IMR-90 (cell line): ENCODE measurements around the gene COL23A1. TPM values are rescaled to one million over a fixed set of nuclear protein-coding genes. Genes with fewer than 3 reads are reported as not detected.

Source experiments
- ATAC-seq: fragments of 200-7000 bp; cut with Tn5 transposase; 2 replicates; pipeline ENCODE4 v1.9.1; 2020; ENCODE audit warnings: low read depth, mild to moderate bottlenecking, moderate library complexity
- BruUV-seq: library from RNA; stranded (reverse); fragments of 400-500 nt; replicated peaks from 2 replicates; lab custom pipeline; 2021; lab: Mats Ljungman, UMichigan
- CTCF ChIA-PET: fragments of 300-600 bp; formaldehyde crosslinking; extraction: SDS; loops from one replicate; lab custom pipeline; 2021; ENCODE audit warnings: antibody characterized with exemption; lab: Yijun Ruan, JAX
- POLR2A ChIA-PET: fragments of 300-600 bp; sonication (Branson Sonifier 250); formaldehyde crosslinking; loops from one replicate; lab custom pipeline; 2022; ENCODE audit warnings: antibody characterized with exemption; ENCODE audit not compliant: unreplicated experiment; lab: Charles Lee
- DNase-seq: peaks from one replicate; pipeline ENCODE4 v3.0.0; 2013
- H2AFZ ChIP-seq: replicated peaks from 2 replicates; pipeline ENCODE3; 2013; ENCODE audit warnings: low read length, mild to moderate bottlenecking; ENCODE audit not compliant: poor library complexity
- H2AK5ac ChIP-seq: 2 replicates; pipeline ENCODE4 v1.6.1; 2013; ENCODE audit warnings: low read depth, low read length, inconsistent platforms
- H2AK9ac ChIP-seq: replicated peaks from 2 replicates; pipeline ENCODE3; 2013; ENCODE audit warnings: mild to moderate bottlenecking, low read depth, low read length, moderate library complexity; ENCODE audit not compliant: poor library complexity
- H2BK120ac ChIP-seq: 2 replicates; pipeline ENCODE4 v1.6.1; 2013; ENCODE audit warnings: low read depth, low read length, inconsistent platforms
- H2BK15ac ChIP-seq: 3 replicates; pipeline ENCODE4 v1.6.1; 2013; ENCODE audit warnings: low read depth, low read length, inconsistent platforms
- H2BK20ac ChIP-seq: 2 replicates; pipeline ENCODE4 v1.6.1; 2013; ENCODE audit warnings: low read depth, mild to moderate bottlenecking, inconsistent platforms, low read length, moderate library complexity
- H2BK5ac ChIP-seq: 2 replicates; pipeline ENCODE4 v1.6.1; 2013; ENCODE audit warnings: mild to moderate bottlenecking, low read depth, low read length, inconsistent platforms; ENCODE audit not compliant: poor library complexity, severe bottlenecking
- H3K14ac ChIP-seq: replicated peaks from 2 replicates; pipeline ENCODE4 v1.6.1; 2013; ENCODE audit warnings: low read depth, low read length, inconsistent platforms
- H3K18ac ChIP-seq: 2 replicates; pipeline ENCODE4 v1.6.1; 2013; ENCODE audit warnings: low read depth, low read length, control low read depth
- H3K23ac ChIP-seq: 2 replicates; pipeline ENCODE4 v1.6.1; 2013; ENCODE audit warnings: low read depth, low read length, inconsistent platforms
- H3K27ac ChIP-seq: 2 replicates; pipeline ENCODE4 v1.5.1; 2013; ENCODE audit warnings: mild to moderate bottlenecking, control low read depth, low read length; ENCODE audit not compliant: insufficient read depth
- H3K27me3 ChIP-seq: 2 replicates; pipeline ENCODE4 v1.6.1; 2013; ENCODE audit warnings: low read length; ENCODE audit not compliant: control insufficient read depth, insufficient read depth
- H3K36me3 ChIP-seq: 2 replicates; pipeline ENCODE4 v1.6.1; 2013; ENCODE audit warnings: low read length, mixed read lengths; ENCODE audit not compliant: control insufficient read depth, insufficient read depth
- H3K4ac ChIP-seq: 2 replicates; pipeline ENCODE4 v1.6.1; 2013; ENCODE audit warnings: low read depth, low read length, inconsistent platforms
- H3K4me1 ChIP-seq: 2 replicates; pipeline ENCODE4 v1.6.1; 2013; ENCODE audit warnings: low read length, mixed read lengths; ENCODE audit not compliant: control insufficient read depth, insufficient read depth
- H3K4me2 ChIP-seq: 2 replicates; pipeline ENCODE4 v1.6.1; 2013; ENCODE audit warnings: low read depth, mild to moderate bottlenecking, control low read depth, low read length, moderate library complexity
- H3K4me3 ChIP-seq: 2 replicates; pipeline ENCODE4 v1.5.1; 2013; ENCODE audit warnings: low read depth, mild to moderate bottlenecking, control low read depth, low read length, moderate library complexity; ENCODE audit not compliant: insufficient read depth
- H3K56ac ChIP-seq: 2 replicates; pipeline ENCODE4 v1.6.1; 2013; ENCODE audit warnings: low read length, inconsistent platforms; ENCODE audit not compliant: insufficient read depth; ENCODE audit errors: extremely low read depth
- H3K79me1 ChIP-seq, 2 experiments: 2 replicates each; pipeline ENCODE4 v1.6.1; 2013; ENCODE audit warnings: low read length in 2 of 2, inconsistent platforms in 1 of 2, low read depth in 1 of 2
- H3K9ac ChIP-seq: 2 replicates; pipeline ENCODE4 v1.6.1; 2013; ENCODE audit warnings: low read depth, low read length, control low read depth
- H3K9me1 ChIP-seq: 2 replicates; pipeline ENCODE4 v1.6.1; 2013; ENCODE audit warnings: low read length, inconsistent platforms; ENCODE audit not compliant: insufficient read depth
- H3K9me3 ChIP-seq: 2 replicates; pipeline ENCODE4 v1.6.1; 2013; ENCODE audit warnings: low read length; ENCODE audit not compliant: control insufficient read depth, insufficient read depth
- H4K20me1 ChIP-seq: 2 replicates; pipeline ENCODE4 v1.6.1; 2013; ENCODE audit warnings: low read length, inconsistent platforms; ENCODE audit not compliant: insufficient read depth
- H4K5ac ChIP-seq: 2 replicates; pipeline ENCODE4 v1.6.1; 2013; ENCODE audit warnings: mild to moderate bottlenecking, low read depth, low read length, control low read depth
- H4K8ac ChIP-seq, 2 experiments: 2 replicates each; pipeline ENCODE4 v1.6.1; 2013; ENCODE audit warnings: low read depth in 2 of 2, low read length in 2 of 2, control low read depth in 1 of 2, inconsistent platforms in 1 of 2
- H4K91ac ChIP-seq: 2 replicates; pipeline ENCODE4 v1.6.1; 2013; ENCODE audit warnings: low read depth, low read length, inconsistent platforms; ENCODE audit not compliant: insufficient read depth
- CEBPB ChIP-seq: IDR thresholded peaks from 2 replicates; pipeline ENCODE4 v1.6.1; 2012; ENCODE audit warnings: low read depth, low read length, improper control_type of control experiment
- CHD1 ChIP-seq: IDR thresholded peaks from 2 replicates; pipeline ENCODE4 v1.6.1; 2012; ENCODE audit warnings: low read depth, low read length, improper control_type of control experiment
- FOS ChIP-seq: fragments of 150-350 bp; IDR thresholded peaks from 2 replicates; pipeline ENCODE4 v1.6.1; 2016; ENCODE audit warnings: low read depth, low read length
- MAFK ChIP-seq: IDR thresholded peaks from 2 replicates; pipeline ENCODE4 v1.6.1; 2012; ENCODE audit warnings: low read depth, low read length, improper control_type of control experiment
- MXI1 ChIP-seq: IDR thresholded peaks from 2 replicates; pipeline ENCODE4 v1.6.1; 2012; ENCODE audit warnings: low read depth, mild to moderate bottlenecking, low read length, moderate library complexity, borderline replicate concordance
- NFE2L2 ChIP-seq: fragments of 150-350 bp; IDR thresholded peaks from 2 replicates; pipeline ENCODE4 v1.6.1; 2016; ENCODE audit warnings: low read depth, mild to moderate bottlenecking, low read length
- POLR2A ChIP-seq: IDR thresholded peaks from 2 replicates; pipeline ENCODE4 v1.6.1; 2012; ENCODE audit warnings: mild to moderate bottlenecking, low read depth, low read length
- RCOR1 ChIP-seq: IDR thresholded peaks from 2 replicates; pipeline ENCODE4 v1.6.1; 2012; ENCODE audit warnings: mild to moderate bottlenecking, low read length, improper control_type of control experiment; ENCODE audit not compliant: insufficient replicate concordance
- WGBS, 2 experiments: methylation state at CpG; one replicate each; pipeline versions ENCODE4 v1.1.5 to v1.1.7; 2013; ENCODE audit warnings: missing lambda C conversion rate in 2 of 2; ENCODE audit not compliant: insufficient read length in 1 of 2; ENCODE audit errors: extremely low coverage in 2 of 2; 5-methylcytosine and 5-hydroxymethylcytosine counted together
- dilution Hi-C: fragments of 300-500 bp; cut with HindIII; formaldehyde crosslinking; loops from one replicate; pipeline ENCODE4 v1.14.3; 2018; ENCODE audit warnings: low sequenced_read_pairs; ENCODE audit not compliant: unreplicated experiment
- in situ Hi-C: fragments of 300-500 bp; cut with MboI; formaldehyde crosslinking; loops from 3 replicates; pipeline ENCODE4 v1.14.3; 2019; ENCODE audit warnings: low sequenced_read_pairs, inconsistent platforms, mixed read lengths
- intact Hi-C: fragments of 100-400 bp; cut with micrococcal nuclease; formaldehyde crosslinking; loops from 2 replicates; pipeline ENCODE4 v1.10.0; 2022
- polyA plus RNA-seq, 3 experiments: library from polyadenylated mRNA; depleted of rRNA; stranded (reverse); fragments of >200 nt; gene quantifications; 2 replicates each; pipeline ENCODE4 v1.2.3, GENCODE V29; 2012; ENCODE audit warnings: low replicate concordance in 1 of 3
- total RNA-seq: library from RNA; depleted of rRNA; stranded (reverse); fragments of >200 nt; gene quantifications from 2 replicates; pipeline ENCODE4 v1.2.3, GENCODE V29; 2012
- TF ChIP-seq, protein P1 (sequence below): fragments of 150-350 bp; IDR thresholded peaks from 2 replicates; pipeline ENCODE4 v1.6.1; 2017; ENCODE audit warnings: mild to moderate bottlenecking, antibody characterized with exemption, low read length, low read depth
- TF ChIP-seq, protein P2 (sequence below): fragments of 150-350 bp; IDR thresholded peaks from 2 replicates; pipeline ENCODE4 v1.6.1; 2016; ENCODE audit warnings: low read depth, mild to moderate bottlenecking, low read length, moderate library complexity, borderline replicate concordance
- TF ChIP-seq, protein P3 (sequence below): conservative IDR thresholded peaks from 2 replicates; pipeline ENCODE4 v1.5.1; 2012; ENCODE audit warnings: mild to moderate bottlenecking, low read depth, low read length, improper control_type of control experiment

COL23A1 gene
- total and polyA plus RNA-seq, 2 of the 4 experiments (the other 2 are of a cell fraction): not detected

DNA sequence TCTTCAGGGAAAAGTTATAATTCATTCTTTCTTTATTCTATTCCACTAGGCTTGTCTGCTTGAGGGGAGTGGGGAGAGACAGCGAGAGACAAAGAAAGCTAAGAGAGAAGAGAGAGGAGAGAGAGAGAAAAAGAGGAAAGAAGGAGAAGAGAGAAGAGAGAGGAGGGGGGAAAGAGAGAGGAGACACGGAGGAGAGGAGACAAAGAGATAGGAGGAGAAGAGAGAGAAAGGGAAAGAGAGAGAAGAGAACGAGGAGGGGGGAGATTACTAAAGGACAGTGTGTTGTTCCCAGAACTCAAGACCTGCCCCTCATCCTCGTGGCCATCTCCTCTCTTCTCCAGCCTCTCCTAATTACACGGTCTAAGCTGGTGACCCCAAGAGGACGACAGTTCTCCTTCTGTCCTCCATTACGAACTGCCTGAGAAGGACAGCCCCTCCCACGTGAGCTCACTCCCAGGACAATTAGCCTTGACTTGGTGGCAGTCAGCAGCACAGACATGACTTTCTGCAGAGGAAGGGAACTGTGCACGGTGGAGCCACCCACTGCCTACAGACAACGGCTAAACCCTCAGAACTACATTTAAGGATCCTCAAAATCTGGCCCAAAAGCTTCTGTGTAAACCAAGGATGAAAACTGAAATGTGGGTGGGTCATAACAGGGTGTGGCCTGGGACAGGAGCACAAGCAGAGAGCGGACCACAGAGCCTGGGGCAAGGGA is 99.1 kb downstream of the COL23A1 start:
- Histone ChIP-seq H3K14ac (no peak overlapping the region), H3K9me1 (no peaks in the 10 kb centered on the region), H3K4me3 (no peak overlapping the region), H3K27me3 (no peaks in the 10 kb centered on the region), H2AFZ (no peak overlapping the region), H3K4me2 (no peak overlapping the region), H2BK120ac (no peak overlapping the region), H4K20me1 (no peaks in the 10 kb centered on the region), H2AK9ac (no peak overlapping the region), H2BK5ac (no peak overlapping the region), H3K79me1 (no peaks in the 10 kb centered on the region), H3K27ac (no peak overlapping the region), H3K56ac (no peak overlapping the region), H3K9ac (no peak overlapping the region), H2AK5ac (no peak overlapping the region), H4K91ac (no peak overlapping the region), H4K5ac (no peak overlapping the region), H3K4me1 (no peaks in the 10 kb centered on the region), H3K9me3 (peaks cover 36% of the 10 kb centered on the region), H2BK15ac (no peak overlapping the region), H4K8ac (no peak overlapping the region), H3K4ac (no peak overlapping the region), H3K18ac (no peak overlapping the region), H2BK20ac (no peak overlapping the region), H3K36me3 (no peaks in the 10 kb centered on the region), H3K23ac (no peak overlapping the region)
- dilution Hi-C loops (no loop called here), in situ Hi-C loops (no loop called here), intact Hi-C loops (no loop called here)
- 70% methylated on average over 2 of the region's 11 CpGs; no CpG with 5 or more reads in 1 of the 2 experiments for WGBS, 2 experiments
- DNase-seq (no peak), ATAC-seq (no peak)
- BruUV-seq: no TSS peak
- CTCF ChIA-PET: no interaction called here
- POLR2A ChIA-PET: no interaction called here
- TF ChIP-seq MAFK (no peak), POLR2A (no peak), CHD1 (no peak), NFE2L2 (no peak), RCOR1 (no peak), MXI1 (no peak), FOS (no peak), CEBPB (no peak)
- TF ChIP-seq, protein P1, sequence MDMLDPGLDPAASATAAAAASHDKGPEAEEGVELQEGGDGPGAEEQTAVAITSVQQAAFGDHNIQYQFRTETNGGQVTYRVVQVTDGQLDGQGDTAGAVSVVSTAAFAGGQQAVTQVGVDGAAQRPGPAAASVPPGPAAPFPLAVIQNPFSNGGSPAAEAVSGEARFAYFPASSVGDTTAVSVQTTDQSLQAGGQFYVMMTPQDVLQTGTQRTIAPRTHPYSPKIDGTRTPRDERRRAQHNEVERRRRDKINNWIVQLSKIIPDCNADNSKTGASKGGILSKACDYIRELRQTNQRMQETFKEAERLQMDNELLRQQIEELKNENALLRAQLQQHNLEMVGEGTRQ: no peak
- TF ChIP-seq, protein P2, sequence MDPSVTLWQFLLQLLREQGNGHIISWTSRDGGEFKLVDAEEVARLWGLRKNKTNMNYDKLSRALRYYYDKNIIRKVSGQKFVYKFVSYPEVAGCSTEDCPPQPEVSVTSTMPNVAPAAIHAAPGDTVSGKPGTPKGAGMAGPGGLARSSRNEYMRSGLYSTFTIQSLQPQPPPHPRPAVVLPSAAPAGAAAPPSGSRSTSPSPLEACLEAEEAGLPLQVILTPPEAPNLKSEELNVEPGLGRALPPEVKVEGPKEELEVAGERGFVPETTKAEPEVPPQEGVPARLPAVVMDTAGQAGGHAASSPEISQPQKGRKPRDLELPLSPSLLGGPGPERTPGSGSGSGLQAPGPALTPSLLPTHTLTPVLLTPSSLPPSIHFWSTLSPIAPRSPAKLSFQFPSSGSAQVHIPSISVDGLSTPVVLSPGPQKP: no peak
- TF ChIP-seq, protein P3, sequence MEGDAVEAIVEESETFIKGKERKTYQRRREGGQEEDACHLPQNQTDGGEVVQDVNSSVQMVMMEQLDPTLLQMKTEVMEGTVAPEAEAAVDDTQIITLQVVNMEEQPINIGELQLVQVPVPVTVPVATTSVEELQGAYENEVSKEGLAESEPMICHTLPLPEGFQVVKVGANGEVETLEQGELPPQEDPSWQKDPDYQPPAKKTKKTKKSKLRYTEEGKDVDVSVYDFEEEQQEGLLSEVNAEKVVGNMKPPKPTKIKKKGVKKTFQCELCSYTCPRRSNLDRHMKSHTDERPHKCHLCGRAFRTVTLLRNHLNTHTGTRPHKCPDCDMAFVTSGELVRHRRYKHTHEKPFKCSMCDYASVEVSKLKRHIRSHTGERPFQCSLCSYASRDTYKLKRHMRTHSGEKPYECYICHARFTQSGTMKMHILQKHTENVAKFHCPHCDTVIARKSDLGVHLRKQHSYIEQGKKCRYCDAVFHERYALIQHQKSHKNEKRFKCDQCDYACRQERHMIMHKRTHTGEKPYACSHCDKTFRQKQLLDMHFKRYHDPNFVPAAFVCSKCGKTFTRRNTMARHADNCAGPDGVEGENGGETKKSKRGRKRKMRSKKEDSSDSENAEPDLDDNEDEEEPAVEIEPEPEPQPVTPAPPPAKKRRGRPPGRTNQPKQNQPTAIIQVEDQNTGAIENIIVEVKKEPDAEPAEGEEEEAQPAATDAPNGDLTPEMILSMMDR: no peak
